ACC112 (cell line): ENCODE data around the gene SGCD.

Experiments
- H2AFZ ChIP-seq: fragments of 200-600 bp; sonication (generic); one replicate; pipeline ENCODE4 v1.6.0; 2017; ENCODE audit warnings: antibody characterized with exemption, low read length; ENCODE audit not compliant: unreplicated experiment
- H3K27ac ChIP-seq: fragments of 200-600 bp; sonication (generic); 2 replicates; pipeline ENCODE4 v1.5.1; 2014; ENCODE audit warnings: low read depth, mild to moderate bottlenecking, antibody characterized with exemption, low read length, moderate library complexity
- H3K27me3 ChIP-seq: fragments of 200-600 bp; sonication (generic); 2 replicates; pipeline ENCODE4 v1.6.1; 2014; ENCODE audit warnings: mild to moderate bottlenecking, antibody characterized with exemption, low read length, moderate library complexity, mixed read lengths; ENCODE audit not compliant: insufficient read depth
- H3K36me3 ChIP-seq: fragments of 200-600 bp; sonication (generic); 2 replicates; pipeline ENCODE4 v1.6.1; 2016; ENCODE audit warnings: mild to moderate bottlenecking, antibody characterized with exemption, low read length, moderate library complexity, mixed read lengths; ENCODE audit not compliant: insufficient read depth
- H3K4me1 ChIP-seq: fragments of 200-600 bp; sonication (generic); one replicate; pipeline ENCODE4 v1.6.1; 2016; ENCODE audit warnings: low read length, mixed read lengths; ENCODE audit not compliant: insufficient read depth, unreplicated experiment, control insufficient read depth
- H3K4me3 ChIP-seq: fragments of 200-600 bp; sonication (generic); 2 replicates; pipeline ENCODE4 v1.5.1; 2014; ENCODE audit warnings: mild to moderate bottlenecking, low read depth, low read length
- H3K79me2 ChIP-seq: fragments of 200-600 bp; sonication (generic); one replicate; pipeline ENCODE4 v1.6.0; 2016; ENCODE audit warnings: low read length; ENCODE audit not compliant: control insufficient read depth, unreplicated experiment, insufficient read depth

SGCD gene

GRCh38 chr5:156400231-156400986 is 73.4 kb downstream of the SGCD start:
- no peak overlapping the region for H3K4me3 ChIP-seq
- no peak overlapping the region for H3K27ac ChIP-seq
- H3K4me1 ChIP-seq = peaks cover 13% of the 10 kb centered on the region
- no peaks in the 10 kb centered on the region for H3K36me3 ChIP-seq
- H3K27me3 ChIP-seq = no peaks in the 10 kb centered on the region
- H3K79me2 ChIP-seq = no peaks in the 10 kb centered on the region
- H2AFZ ChIP-seq = no peak overlapping the region

DNA sequence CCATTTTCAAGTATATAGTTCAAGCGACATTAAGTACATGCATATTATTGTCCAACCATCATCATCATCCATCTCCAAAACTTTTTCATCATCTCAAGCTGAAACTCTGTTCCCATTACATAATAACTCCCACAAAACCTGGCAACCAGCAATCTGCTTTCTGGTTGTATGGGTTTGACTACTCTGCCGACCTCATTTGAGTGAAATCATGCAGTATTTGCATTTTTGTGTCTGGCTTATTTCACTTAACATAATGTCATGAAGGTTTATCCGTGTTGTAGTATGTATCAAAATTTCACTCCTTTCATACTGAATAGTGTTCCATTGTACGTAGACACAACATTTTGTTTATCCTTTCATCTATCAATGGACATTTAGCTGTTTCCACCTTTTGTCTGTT is 74.8 kb downstream of the SGCD start:
- Histone ChIP-seq H3K4me1 (peaks cover 1% of the 10 kb centered on the region), H3K27ac (no peak overlapping the region), H2AFZ (no peak overlapping the region), H3K4me3 (no peak overlapping the region), H3K27me3 (no peaks in the 10 kb centered on the region), H3K36me3 (no peaks in the 10 kb centered on the region), H3K79me2 (no peaks in the 10 kb centered on the region)

- Histone ChIP-seq H3K4me1 (no peaks in the 10 kb centered on the region), H2AFZ (no peak overlapping the region), H3K79me2 (no peaks in the 10 kb centered on the region), H3K4me3 (no peak overlapping the region), H3K36me3 (no peaks in the 10 kb centered on the region), H3K27me3 (no peaks in the 10 kb centered on the region), H3K27ac (no peak overlapping the region)
Observed at GRCh38 chr5:156402387-156402921, 75.5 kb downstream of the SGCD start.

- no peaks in the 10 kb centered on the region for H3K36me3 ChIP-seq
- H3K79me2 ChIP-seq = no peaks in the 10 kb centered on the region
- no peak overlapping the region for H2AFZ ChIP-seq
- H3K27ac ChIP-seq = no peak overlapping the region
- no peak overlapping the region for H3K4me3 ChIP-seq
- no peaks in the 10 kb centered on the region for H3K27me3 ChIP-seq
- H3K4me1 ChIP-seq = peaks cover 7% of the 10 kb centered on the region
Observed at GRCh38 chr5:156405988-156406387, 79.0 kb downstream of the SGCD start.

DNA sequence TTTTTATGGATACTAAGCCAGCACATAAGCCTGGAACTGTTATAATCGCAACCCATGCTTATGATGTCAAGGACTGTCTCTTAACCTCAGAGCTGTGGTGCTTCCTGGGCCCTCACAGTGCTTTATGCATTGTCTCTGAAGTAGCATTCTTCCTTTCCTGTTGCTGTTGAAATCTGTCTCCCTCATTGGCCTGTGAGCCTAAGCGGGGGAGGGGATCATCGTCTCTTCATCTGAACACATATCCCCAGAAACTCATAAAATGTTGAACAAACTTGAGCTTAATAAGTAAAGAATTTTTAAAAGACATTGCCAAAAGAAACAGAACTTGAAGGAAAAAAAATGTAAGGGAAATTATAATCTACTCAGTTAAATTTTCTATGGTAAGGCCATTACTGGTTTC is 80.3 kb downstream of the SGCD start:
- H2AFZ ChIP-seq = no peak overlapping the region
- no peaks in the 10 kb centered on the region for H3K27me3 ChIP-seq
- no peak overlapping the region for H3K4me3 ChIP-seq
- H3K4me1 ChIP-seq = peaks cover 15% of the 10 kb centered on the region
- H3K36me3 ChIP-seq = no peaks in the 10 kb centered on the region
- no peak overlapping the region for H3K27ac ChIP-seq
- H3K79me2 ChIP-seq = no peaks in the 10 kb centered on the region

DNA sequence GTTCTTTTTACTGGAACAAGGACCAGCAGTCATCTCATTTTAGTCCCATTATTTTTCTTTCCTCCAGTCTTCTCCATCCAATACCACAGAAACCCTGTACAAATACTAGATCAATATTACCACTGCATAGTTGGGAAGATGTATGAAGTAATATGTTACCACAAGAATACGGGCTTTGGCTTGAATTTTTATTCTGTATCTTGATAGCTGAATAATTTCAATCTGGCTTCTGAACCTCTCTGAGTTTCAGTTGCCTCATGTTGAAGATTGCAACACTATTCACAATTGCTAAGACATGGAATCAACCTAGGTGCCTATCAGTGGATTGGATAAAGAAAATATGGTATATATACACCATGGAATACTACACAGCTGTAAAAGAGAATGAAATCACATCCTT is 82.9 kb downstream of the SGCD start:
- Histone ChIP-seq H3K27me3 (no peaks in the 10 kb centered on the region), H3K4me3 (no peak overlapping the region), H3K36me3 (no peaks in the 10 kb centered on the region), H3K4me1 (peaks cover 15% of the 10 kb centered on the region), H3K27ac (no peak overlapping the region), H2AFZ (no peak overlapping the region), H3K79me2 (no peaks in the 10 kb centered on the region)

DNA sequence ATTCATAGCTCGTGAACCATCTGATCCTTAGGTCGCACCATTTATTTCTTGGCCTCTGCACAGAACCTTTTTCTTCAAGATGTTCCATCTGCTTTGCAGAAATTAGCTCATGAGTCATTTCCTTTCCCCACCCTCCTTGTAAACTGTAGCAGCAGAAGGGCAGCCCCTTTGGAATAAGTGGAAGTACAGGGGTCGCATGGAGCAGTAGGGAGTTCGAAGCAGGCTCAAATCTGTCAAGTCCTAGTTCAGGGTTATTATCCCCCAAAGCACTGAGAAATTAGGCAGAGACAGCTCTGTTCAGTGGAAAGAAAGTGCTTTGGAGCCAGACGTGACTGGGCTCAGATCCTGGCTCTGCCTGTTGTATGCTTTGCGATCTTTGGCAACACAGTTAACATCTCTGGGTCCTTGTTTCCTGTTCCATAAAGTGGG is 84.2 kb downstream of the SGCD start:
- H2AFZ ChIP-seq = peak overlapping the region; percentile 94
- H3K27ac ChIP-seq = peak overlapping the region; percentile 26; the same call in 1 of the 2 replicates
- H3K36me3 ChIP-seq = no peaks in the 10 kb centered on the region
- no peaks in the 10 kb centered on the region for H3K27me3 ChIP-seq
- H3K4me3 ChIP-seq = peak overlapping the region; percentile 55
- H3K79me2 ChIP-seq = no peaks in the 10 kb centered on the region
- H3K4me1 ChIP-seq = peaks cover 15% of the 10 kb centered on the region

DNA sequence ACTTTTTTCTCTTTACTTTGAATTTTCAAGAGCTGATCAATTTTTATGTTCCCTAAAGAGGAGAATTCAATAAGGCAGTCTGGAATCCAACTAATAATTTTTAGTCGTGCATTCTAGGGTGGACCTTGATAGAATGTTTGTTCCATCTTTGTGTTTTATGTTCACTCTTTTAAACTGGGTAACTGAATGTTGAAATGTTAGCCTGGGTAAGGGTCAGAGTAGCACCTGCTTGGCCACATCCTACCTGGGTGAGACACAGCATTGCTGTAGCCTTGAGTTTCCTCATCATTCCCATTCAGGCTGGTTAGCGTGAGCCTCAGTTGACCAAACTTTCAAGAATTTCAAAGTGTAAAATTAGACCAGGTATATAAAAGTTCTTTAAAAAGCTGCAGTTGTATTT is 85.0 kb downstream of the SGCD start:
- Histone ChIP-seq H3K36me3 (no peaks in the 10 kb centered on the region), H3K4me3 (no peak overlapping the region), H2AFZ (peak overlapping the region; percentile 94), H3K27ac (no peak overlapping the region), H3K4me1 (peaks cover 15% of the 10 kb centered on the region), H3K27me3 (no peaks in the 10 kb centered on the region), H3K79me2 (no peaks in the 10 kb centered on the region)

- H2AFZ ChIP-seq = no peak overlapping the region
- H3K4me1 ChIP-seq = peaks cover 15% of the 10 kb centered on the region
- H3K27ac ChIP-seq = no peak overlapping the region
- no peaks in the 10 kb centered on the region for H3K79me2 ChIP-seq
- H3K27me3 ChIP-seq = peaks cover 6% of the 10 kb centered on the region; the same call in 1 of the 2 replicates
- no peak overlapping the region for H3K4me3 ChIP-seq
- no peaks in the 10 kb centered on the region for H3K36me3 ChIP-seq
Observed at GRCh38 chr5:156414391-156414790, 87.4 kb downstream of the SGCD start.

DNA sequence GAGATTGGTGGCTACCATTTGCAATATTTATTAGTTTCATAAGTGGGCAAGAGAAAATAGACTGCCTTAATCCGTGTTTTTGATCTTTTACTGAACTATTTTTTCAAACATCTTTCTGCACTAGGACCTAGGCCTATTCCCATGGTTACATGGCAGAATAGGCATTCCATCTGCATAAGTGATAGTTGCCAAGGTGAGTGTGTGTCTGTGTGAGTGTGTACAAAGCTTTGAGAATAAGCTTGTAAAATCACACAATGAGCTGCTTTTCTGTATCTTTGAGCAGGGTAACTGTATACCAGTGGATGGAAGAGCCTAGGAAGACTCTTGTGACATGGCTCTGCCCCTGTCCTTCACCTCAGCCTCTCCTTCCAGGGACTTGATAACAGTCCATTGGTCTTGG is 92.7 kb downstream of the SGCD start:
- no peak overlapping the region for H3K4me3 ChIP-seq

DNA sequence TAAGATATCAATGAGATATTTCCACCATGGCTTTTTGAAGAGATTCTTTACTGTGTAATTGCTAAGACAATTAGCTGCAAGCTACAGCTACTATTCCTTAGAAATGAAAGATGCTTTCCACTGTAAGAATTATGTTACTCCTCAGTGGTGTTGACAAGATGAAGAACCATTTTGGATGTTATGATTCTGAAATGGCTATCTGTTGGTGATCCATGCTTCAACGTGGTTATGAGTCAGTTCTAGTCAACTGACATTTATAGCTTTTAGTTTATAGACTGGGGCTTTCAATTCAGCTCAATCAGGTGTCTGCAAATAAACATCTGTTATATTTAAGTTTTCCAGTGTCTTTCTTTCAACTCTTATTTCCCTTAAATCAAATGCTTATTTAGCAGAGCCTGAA is 93.7 kb downstream of the SGCD start:
- Histone ChIP-seq H2AFZ (no peak overlapping the region), H3K36me3 (no peaks in the 10 kb centered on the region), H3K4me3 (no peak overlapping the region), H3K27ac (no peak overlapping the region), H3K79me2 (no peaks in the 10 kb centered on the region), H3K4me1 (no peaks in the 10 kb centered on the region), H3K27me3 (peaks cover 6% of the 10 kb centered on the region; the same call in 1 of the 2 replicates)

More for the DNA sequence above, 92.7 kb downstream of the SGCD start:
- no peaks in the 10 kb centered on the region for H3K4me1 ChIP-seq
- peaks cover 6% of the 10 kb centered on the region; the same call in 1 of the 2 replicates for H3K27me3 ChIP-seq
- no peaks in the 10 kb centered on the region for H3K79me2 ChIP-seq
- H3K27ac ChIP-seq = no peak overlapping the region
- no peaks in the 10 kb centered on the region for H3K36me3 ChIP-seq
- no peak overlapping the region for H2AFZ ChIP-seq
